B cell (primary cell): ENCODE measurements around the gene LIF. TPM values are rescaled to one million over a fixed set of nuclear protein-coding genes. Genes with fewer than 3 reads are reported as not detected.

ENCODE experiments used
- ATAC-seq: fragments of 200-7000 bp; cut with Tn5 transposase; one replicate; pipeline ENCODE4 v1.10.0; 2021; ENCODE audit warnings: low read depth, mild to moderate bottlenecking, moderate number of reproducible peaks, moderate library complexity
- CTCF ChIA-PET: fragments of 350-600 bp; sonication (Branson Sonifier 250); formaldehyde crosslinking; loops from one replicate; lab custom pipeline; 2021; ENCODE audit warnings: antibody characterized with exemption, inconsistent platforms; lab: Charles Lee
- POLR2A ChIA-PET: fragments of 350-600 bp; sonication (Branson Sonifier 250); formaldehyde crosslinking; loops from one replicate; lab custom pipeline; 2021; ENCODE audit warnings: antibody characterized with exemption; lab: Charles Lee
- DNase-seq: peaks from one replicate; pipeline ENCODE4 v3.0.0; 2013
- H2AFZ ChIP-seq: 2 replicates; pipeline ENCODE4 v1.6.1; 2012; ENCODE audit warnings: mild to moderate bottlenecking, low read depth, low read length; ENCODE audit not compliant: insufficient read depth, poor library complexity, severe bottlenecking
- H3K27ac ChIP-seq, 2 donors: 1 replicate in 1 of 2; 2 replicates in 1 of 2; pipeline ENCODE4 v1.5.1; 2012 to 2013; ENCODE audit warnings: low read length in 2 of 2, mild to moderate bottlenecking in 2 of 2, moderate library complexity in 1 of 2
- H3K27me3 ChIP-seq, 4 experiments: fragments of 200-600 bp in 1 of 4; sonication (generic) in 1 of 4; replicated peaks in 1 of 4; 1 replicate in 2 of 4; 2 replicates in 2 of 4; pipeline versions ENCODE4 v1.6.1 to v1.7.0; 2013 to 2016; ENCODE audit warnings: low read length in 3 of 4, mild to moderate bottlenecking in 2 of 4, mixed read lengths in 1 of 4, moderate library complexity in 1 of 4; ENCODE audit not compliant: insufficient read depth in 4 of 4, control insufficient read depth in 3 of 4; ENCODE audit errors: control extremely low read depth in 1 of 4
- H3K36me3 ChIP-seq, 2 experiments: replicated peaks in 1 of 2; 1 replicate in 1 of 2; 2 replicates in 1 of 2; pipeline versions ENCODE4 v1.6.1 to v1.7.1; 2013; ENCODE audit warnings: low read length in 1 of 2; ENCODE audit not compliant: insufficient read depth in 2 of 2, control insufficient read depth in 1 of 2; ENCODE audit errors: control extremely low read depth in 1 of 2, extremely low read depth in 1 of 2
- H3K4me1 ChIP-seq, 2 donors: fragments of 200-600 bp in 1 of 2; sonication (generic) in 1 of 2; 1 replicate in 1 of 2; 2 replicates in 1 of 2; pipeline versions ENCODE4 v1.5.1 to v1.6.1; 2013 to 2017; ENCODE audit warnings: low read length in 2 of 2; ENCODE audit not compliant: control insufficient read depth in 2 of 2, insufficient read depth in 2 of 2
- H3K4me2 ChIP-seq: replicated peaks from 2 replicates; pipeline ENCODE3; 2012; ENCODE audit warnings: mild to moderate bottlenecking, low read depth, low read length; ENCODE audit not compliant: poor library complexity, severe bottlenecking
- H3K4me3 ChIP-seq, 5 experiments: fragments of 200-600 bp in 1 of 5; sonication (generic) in 1 of 5; 1 replicate in 3 of 5; 2 replicates in 2 of 5; pipeline versions ENCODE4 v1.5.1 to v1.7.0; 2011 to 2016; ENCODE audit warnings: low read length in 4 of 5, mild to moderate bottlenecking in 4 of 5, low read depth in 2 of 5, control low read depth in 1 of 5, moderate library complexity in 1 of 5; ENCODE audit not compliant: insufficient read depth in 1 of 5; ENCODE audit errors: control extremely low read depth in 1 of 5, extremely low read depth in 1 of 5
- H3K79me2 ChIP-seq: fragments of 200-600 bp; sonication (generic); one replicate; pipeline ENCODE4 v1.6.0; 2016; ENCODE audit warnings: low read length; ENCODE audit not compliant: control insufficient read depth, insufficient read depth
- H3K9ac ChIP-seq: fragments of 200-600 bp; sonication (generic); 2 replicates; pipeline ENCODE4 v1.6.1; 2017; ENCODE audit warnings: mild to moderate bottlenecking, low read length, moderate library complexity
- H3K9me3 ChIP-seq, 3 donors: one replicate each; pipeline versions ENCODE4 v1.6.1 to v1.7.1; 2013; ENCODE audit warnings: low read length in 2 of 3; ENCODE audit not compliant: control insufficient read depth in 2 of 3, insufficient read depth in 1 of 3; ENCODE audit errors: control extremely low read depth in 1 of 3
- H4K20me1 ChIP-seq: 2 replicates; pipeline ENCODE4 v1.6.0; 2012; ENCODE audit warnings: mild to moderate bottlenecking, low read length; ENCODE audit not compliant: insufficient read depth, control insufficient read depth, poor library complexity, severe bottlenecking
- H3K27ac Mint-ChIP-seq: one replicate; pipeline ENCODE4 v1.8.0; 2021; ENCODE audit warnings: mixed read lengths
- H3K27me3 Mint-ChIP-seq: one replicate; pipeline ENCODE4 v1.8.0; 2021; ENCODE audit warnings: mixed read lengths
- H3K4me1 Mint-ChIP-seq: one replicate; pipeline ENCODE4 v1.8.0; 2021; ENCODE audit warnings: mixed read lengths
- H3K4me3 Mint-ChIP-seq: one replicate; pipeline ENCODE4 v1.8.0; 2021; ENCODE audit warnings: mixed read lengths
- H3K9me3 Mint-ChIP-seq: one replicate; pipeline ENCODE4 v1.8.0; 2022; ENCODE audit warnings: mixed read lengths; ENCODE audit not compliant: insufficient read depth
- EZH2 ChIP-seq: IDR thresholded peaks from 2 replicates; pipeline ENCODE4 v1.6.1; 2012; ENCODE audit warnings: borderline replicate concordance, low read depth, mild to moderate bottlenecking, moderate library complexity, low read length; ENCODE audit not compliant: insufficient read depth, poor library complexity, severe bottlenecking
- WGBS: methylation state at CpG from one replicate; pipeline ENCODE4 v1.1.5; 2013; ENCODE audit warnings: missing lambda C conversion rate; ENCODE audit not compliant: insufficient coverage; 5-methylcytosine and 5-hydroxymethylcytosine counted together
- intact Hi-C: fragments of 100-400 bp; cut with micrococcal nuclease; formaldehyde crosslinking; loops from one replicate; pipeline ENCODE4 v1.10.0; 2022
- polyA plus RNA-seq: library from polyadenylated mRNA; depleted of rRNA; stranded (reverse); fragments of >200 nt; gene quantifications from 2 replicates; pipeline ENCODE4 v1.2.3, GENCODE V29; 2012
- total RNA-seq, 2 donors: library from RNA; stranded (reverse); fragments of 120-200 nt in 1 of 2; gene quantifications; 1 replicate in 1 of 2; 2 replicates in 1 of 2; pipeline versions ENCODE4 v1.2.3 to v1.2.4, GENCODE V29; 2013 to 2022
- TF ChIP-seq, protein P1 (sequence below): fragments of 200-600 bp; IDR thresholded peaks from one replicate; pipeline ENCODE4 v1.8.0; 2022; ENCODE audit warnings: antibody characterized with exemption, mild to moderate bottlenecking

LIF gene
- total and polyA plus RNA-seq, 2 donors (not counting 1 experiment from before 2014, with no cell fraction given) = 0.47 TPM; not detected in 1

DNA sequence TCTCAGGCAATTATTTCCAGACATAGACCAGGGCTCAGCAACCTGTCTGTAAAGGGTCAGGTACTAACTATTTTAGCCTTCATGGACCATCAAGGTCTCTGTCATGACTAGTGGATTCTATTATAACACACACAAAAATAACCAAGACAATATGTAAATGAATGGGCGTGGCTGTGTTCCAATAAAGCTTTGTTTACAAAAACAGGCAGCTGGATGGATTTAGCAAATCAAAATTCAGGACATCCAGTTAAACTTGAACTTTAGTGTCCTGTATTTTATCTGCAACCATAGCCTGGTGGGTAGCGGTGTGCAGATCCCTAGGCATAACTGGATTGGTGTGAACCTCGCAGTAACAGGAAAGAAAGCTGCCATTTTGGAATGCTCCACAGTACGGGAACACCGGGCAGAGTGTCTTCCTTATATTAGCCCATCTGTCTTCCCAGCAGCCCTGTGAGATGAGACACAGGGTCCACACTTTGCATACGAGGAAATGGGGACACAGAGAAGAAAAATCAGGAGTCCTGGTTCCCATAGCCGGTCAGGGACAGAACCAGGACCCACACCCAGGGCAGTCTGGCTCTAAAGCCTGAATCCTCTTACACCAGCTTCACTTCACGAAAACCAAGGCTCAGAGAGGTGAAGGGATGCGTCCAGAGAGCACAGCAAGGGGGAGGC lies 15.6 kb downstream of the LIF start:
- no peaks in the 10 kb centered on the region for H3K9me3 ChIP-seq
- H2AFZ ChIP-seq = no peak overlapping the region
- H3K27me3 ChIP-seq = peaks cover 0 to 4% (median 0%) of the 10 kb centered on the region in 4 experiments
- no peak overlapping the region for H3K4me3 ChIP-seq
- WGBS = 92% methylated on average over 8 of the region's 9 CpGs
- ATAC-seq (no peak), DNase-seq (no peak)
- intact Hi-C loops = no loop called here
- TF ChIP-seq, protein P1, sequence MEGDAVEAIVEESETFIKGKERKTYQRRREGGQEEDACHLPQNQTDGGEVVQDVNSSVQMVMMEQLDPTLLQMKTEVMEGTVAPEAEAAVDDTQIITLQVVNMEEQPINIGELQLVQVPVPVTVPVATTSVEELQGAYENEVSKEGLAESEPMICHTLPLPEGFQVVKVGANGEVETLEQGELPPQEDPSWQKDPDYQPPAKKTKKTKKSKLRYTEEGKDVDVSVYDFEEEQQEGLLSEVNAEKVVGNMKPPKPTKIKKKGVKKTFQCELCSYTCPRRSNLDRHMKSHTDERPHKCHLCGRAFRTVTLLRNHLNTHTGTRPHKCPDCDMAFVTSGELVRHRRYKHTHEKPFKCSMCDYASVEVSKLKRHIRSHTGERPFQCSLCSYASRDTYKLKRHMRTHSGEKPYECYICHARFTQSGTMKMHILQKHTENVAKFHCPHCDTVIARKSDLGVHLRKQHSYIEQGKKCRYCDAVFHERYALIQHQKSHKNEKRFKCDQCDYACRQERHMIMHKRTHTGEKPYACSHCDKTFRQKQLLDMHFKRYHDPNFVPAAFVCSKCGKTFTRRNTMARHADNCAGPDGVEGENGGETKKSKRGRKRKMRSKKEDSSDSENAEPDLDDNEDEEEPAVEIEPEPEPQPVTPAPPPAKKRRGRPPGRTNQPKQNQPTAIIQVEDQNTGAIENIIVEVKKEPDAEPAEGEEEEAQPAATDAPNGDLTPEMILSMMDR = no peak
- TF ChIP-seq EZH2 = no peak
- H3K4me1 Mint-ChIP-seq = no peaks in the 10 kb centered on the region
- no peaks in the 10 kb centered on the region for H3K9me3 Mint-ChIP-seq
- no peak overlapping the region for H3K27ac ChIP-seq
- CTCF ChIA-PET = interaction anchor here (0.7 kb wide), 1 partner anchor 23 kb away, joined by 3 read pairs; no protein-coding TSS in a partner anchor
- H3K79me2 ChIP-seq = no peaks in the 10 kb centered on the region
- H3K27ac Mint-ChIP-seq = no peak overlapping the region
- POLR2A ChIA-PET = no interaction called here
- no peaks in the 10 kb centered on the region for H4K20me1 ChIP-seq
- no peaks in the 10 kb centered on the region for H3K4me1 ChIP-seq
- no peak overlapping the region for H3K4me2 ChIP-seq
- H3K27me3 Mint-ChIP-seq = no peaks in the 10 kb centered on the region
- no peaks in the 10 kb centered on the region for H3K36me3 ChIP-seq
- H3K4me3 Mint-ChIP-seq = no peak overlapping the region
- H3K9ac ChIP-seq = no peak overlapping the region

DNA sequence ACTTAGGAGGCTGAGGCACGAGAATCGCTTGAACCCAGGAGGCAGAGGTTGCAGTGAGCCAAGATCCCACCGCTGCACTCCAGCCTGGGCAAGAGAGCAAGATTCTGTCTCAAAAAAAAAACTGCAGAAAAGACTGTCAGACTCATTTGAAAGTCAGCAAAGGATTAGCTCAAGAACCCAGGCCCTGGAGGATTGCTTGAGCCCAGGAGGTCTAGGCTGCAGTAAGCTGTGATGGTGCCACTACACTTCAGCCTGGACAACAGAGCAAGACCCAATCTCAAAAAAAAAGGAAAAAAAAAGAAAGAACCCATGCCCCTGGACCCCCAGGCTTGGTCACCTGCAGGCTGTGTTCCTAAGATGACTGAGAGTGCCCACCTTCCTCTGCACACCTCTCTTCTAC lies 16.2 kb downstream of the LIF start:
- Histone ChIP-seq H3K4me2 (no peak overlapping the region), H3K79me2 (no peaks in the 10 kb centered on the region), H3K4me1 (no peaks in the 10 kb centered on the region), H3K27ac (no peak overlapping the region), H3K36me3 (no peaks in the 10 kb centered on the region), H4K20me1 (no peaks in the 10 kb centered on the region), H2AFZ (no peak overlapping the region), H3K9me3 (no peaks in the 10 kb centered on the region), H3K4me3 (no peak overlapping the region), H3K9ac (no peak overlapping the region), H3K27me3 (peaks cover 0 to 4% (median 0%) of the 10 kb centered on the region in 4 experiments)
- ChIA-PET CTCF (no interaction called here), POLR2A (no interaction called here)
- no peak for TF ChIP-seq EZH2
- TF ChIP-seq, protein P1 = no peak
- Mint-ChIP-seq H3K4me1 (no peaks in the 10 kb centered on the region), H3K4me3 (no peak overlapping the region), H3K27ac (no peak overlapping the region), H3K9me3 (no peaks in the 10 kb centered on the region), H3K27me3 (peaks cover under 1% of the 10 kb centered on the region)
- ATAC-seq (no peak), DNase-seq (no peak)
- WGBS = 100% methylated on average over 3 of the region's 3 CpGs
- intact Hi-C loops = no loop called here
